HG03558 (cell line): ENCODE data around the gene CCDC32.

Source experiments
- ATAC-seq: cut with Tn5 transposase; IDR thresholded peaks from one replicate; pipeline ENCODE4 v1.9.1; 2021; ENCODE audit warnings: moderate number of reproducible peaks; ENCODE audit not compliant: unreplicated experiment; ENCODE audit errors: extremely low read depth

The CCDC32 gene

GRCh38 chr15:40525855-40526254 is 39.0 kb downstream of the CCDC32 start:
- ATAC-seq = no peak

- no peak for ATAC-seq
Observed at GRCh38 chr15:40523611-40524010, 41.2 kb downstream of the CCDC32 start.

- no peak for ATAC-seq
Observed at GRCh38 chr15:40516322-40516721, 48.5 kb downstream of the CCDC32 start.

- ATAC-seq = no peak
Observed at GRCh38 chr15:40513609-40514008, 51.2 kb downstream of the CCDC32 start.

GRCh38 chr15:40512440-40512839 is 52.4 kb downstream of the CCDC32 start:
- no peak for ATAC-seq

GRCh38 chr15:40511472-40512133 is 53.2 kb downstream of the CCDC32 start:
- ATAC-seq = no peak

GRCh38 chr15:40511093-40511471 is 53.8 kb downstream of the CCDC32 start:
- no peak for ATAC-seq

GRCh38 chr15:40510201-40510600 is 54.6 kb downstream of the CCDC32 start:
- ATAC-seq = no peak

GRCh38 chr15:40508216-40508615 is 56.6 kb downstream of the CCDC32 start:
- ATAC-seq = no peak

- no peak for ATAC-seq
Observed at GRCh38 chr15:40506964-40507571, 57.8 kb downstream of the CCDC32 start.
